CD4-positive, alpha-beta memory T cell (primary cell): ENCODE measurements around the gene SCGB1C1. TPM values are rescaled to one million over a fixed set of nuclear protein-coding genes. Genes with fewer than 3 reads are reported as not detected.
A peak's percentile ranks its signal among the peaks of the same experiment; 100 is the strongest.

ENCODE experiments used
- CTCF ChIA-PET: fragments of 350-600 bp; sonication (Branson Sonifier 250); formaldehyde crosslinking; loops from one replicate; lab custom pipeline; 2021; ENCODE audit warnings: inconsistent platforms; ENCODE audit not compliant: partially characterized antibody; lab: Charles Lee
- POLR2A ChIA-PET: fragments of 350-600 bp; sonication (Branson Sonifier 250); formaldehyde crosslinking; loops from one replicate; lab custom pipeline; 2021; ENCODE audit not compliant: partially characterized antibody; lab: Charles Lee
- DNase-seq, 5 donors: peaks; one replicate each; pipeline versions ENCODE4 v3.0.0 to v3.0.0-alpha.2; 2020 to 2022; ENCODE audit warnings: mixed read lengths in 1 of 5
- H3K27ac ChIP-seq: one replicate; pipeline ENCODE4 v1.7.0; 2013; ENCODE audit warnings: low read depth, low read length
- H3K27me3 ChIP-seq: 2 replicates; pipeline ENCODE4 v1.7.0; 2013; ENCODE audit warnings: mild to moderate bottlenecking, low read length, moderate library complexity; ENCODE audit not compliant: insufficient read depth
- H3K36me3 ChIP-seq: 2 replicates; pipeline ENCODE4 v1.7.0; 2013; ENCODE audit warnings: mild to moderate bottlenecking, low read length, moderate library complexity; ENCODE audit not compliant: insufficient read depth
- H3K4me1 ChIP-seq: 2 replicates; pipeline ENCODE4 v1.7.0; 2013; ENCODE audit warnings: mild to moderate bottlenecking, low read length, moderate library complexity; ENCODE audit not compliant: insufficient read depth
- H3K4me3 ChIP-seq, 2 donors: one replicate each; pipeline ENCODE4 v1.7.0; 2013; ENCODE audit warnings: low read length in 2 of 2, mild to moderate bottlenecking in 1 of 2
- H3K9me3 ChIP-seq, 2 donors: one replicate each; pipeline ENCODE4 v1.7.0; 2013; ENCODE audit warnings: low read length in 2 of 2, control low read depth in 1 of 2; ENCODE audit not compliant: control insufficient read depth in 1 of 2
- H3K27ac Mint-ChIP-seq, 7 donors: one replicate each; pipeline ENCODE4 v1.8.0; 2020 to 2021; ENCODE audit warnings: mixed read lengths in 7 of 7, mild to moderate bottlenecking in 6 of 7, inconsistent platforms in 3 of 7, moderate library complexity in 3 of 7
- H3K27me3 Mint-ChIP-seq, 2 donors: one replicate each; pipeline ENCODE4 v1.8.0; 2020 to 2021; ENCODE audit warnings: mixed read lengths in 2 of 2
- H3K36me3 Mint-ChIP-seq, 2 donors: one replicate each; pipeline ENCODE4 v1.8.0; 2020 to 2021; ENCODE audit warnings: mixed read lengths in 2 of 2, inconsistent platforms in 1 of 2, mild to moderate bottlenecking in 1 of 2
- H3K4me1 Mint-ChIP-seq, 4 donors: one replicate each; pipeline ENCODE4 v1.8.0; 2020 to 2021; ENCODE audit warnings: mixed read lengths in 4 of 4, mild to moderate bottlenecking in 1 of 4
- H3K4me3 Mint-ChIP-seq, 8 donors: one replicate each; pipeline ENCODE4 v1.8.0; 2020 to 2021; ENCODE audit warnings: mixed read lengths in 8 of 8, mild to moderate bottlenecking in 7 of 8, moderate library complexity in 6 of 8, inconsistent platforms in 3 of 8
- H3K9me3 Mint-ChIP-seq, 8 donors: one replicate each; pipeline ENCODE4 v1.8.0; 2020 to 2021; ENCODE audit warnings: mixed read lengths in 8 of 8, mild to moderate bottlenecking in 5 of 8, inconsistent platforms in 3 of 8, moderate library complexity in 1 of 8
- intact Hi-C: fragments of 100-400 bp; cut with micrococcal nuclease; formaldehyde crosslinking; loops from one replicate; pipeline ENCODE4 v1.15.1; 2023
- polyA plus RNA-seq, 2 donors: library from polyadenylated mRNA; unstranded; fragments of 300-500 nt; fragmentation: Illumina TruSeq; gene quantifications; one replicate each; pipeline ENCODE4 v1.2.3, GENCODE V29; 2021
- total RNA-seq, 2 experiments: library from RNA; stranded (reverse); gene quantifications; one replicate each; pipeline ENCODE4 v1.2.3, GENCODE V29; 2021

Gene SCGB1C1
- total and polyA plus RNA-seq, 4 experiments from 2014 or later: not detected

DNA sequence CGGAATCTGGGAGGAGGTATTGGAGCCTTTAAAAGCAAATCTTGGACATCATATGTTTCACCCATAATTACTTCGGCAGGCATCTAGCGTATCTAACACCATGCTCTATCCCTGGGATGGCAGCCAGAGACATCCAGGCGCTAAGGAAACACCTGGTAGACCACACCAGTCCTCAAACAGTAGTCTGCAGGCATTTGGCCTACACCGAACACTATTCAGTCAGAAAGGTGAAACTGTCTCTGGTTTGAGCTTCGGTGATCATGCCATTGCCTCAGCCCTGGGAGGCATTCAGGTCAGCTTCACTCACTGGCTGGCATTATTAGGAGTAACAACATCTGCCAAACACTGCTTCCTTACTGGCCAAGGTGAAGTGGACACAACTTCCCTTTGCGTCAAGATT is 31.5 kb downstream of the SCGB1C1 start:
- no peaks in the 10 kb centered on the region for H3K9me3 ChIP-seq
- no peak overlapping the region for H3K27ac ChIP-seq
- Mint-ChIP-seq H3K27ac (no peak overlapping the region), H3K27me3 (no peaks in the 10 kb centered on the region), H3K36me3 (peaks cover 22% of the 10 kb centered on the region in 2 donors), H3K9me3 (peaks cover 0 to 1% (median 0%) of the 10 kb centered on the region in 8 donors), H3K4me3 (no peak overlapping the region), H3K4me1 (peaks cover 0 to 10% (median 6%) of the 10 kb centered on the region in 4 donors)
- H3K27me3 ChIP-seq: no peaks in the 10 kb centered on the region
- no peaks in the 10 kb centered on the region for H3K4me1 ChIP-seq
- no peak overlapping the region for H3K4me3 ChIP-seq
- POLR2A ChIA-PET: interaction anchor here (1.1 to 2.8 kb wide), 2 partner anchors 9 to 16 kb away, joined by 5 to 9 read pairs; no protein-coding TSS in a partner anchor
- peaks cover 4% of the 10 kb centered on the region for H3K36me3 ChIP-seq
- intact Hi-C loops: no loop called here
- DNase-seq: no peak
- CTCF ChIA-PET: interaction anchor here (1.2 kb wide), 1 partner anchor 26 kb away, joined by 3 read pairs; no protein-coding TSS in a partner anchor

DNA sequence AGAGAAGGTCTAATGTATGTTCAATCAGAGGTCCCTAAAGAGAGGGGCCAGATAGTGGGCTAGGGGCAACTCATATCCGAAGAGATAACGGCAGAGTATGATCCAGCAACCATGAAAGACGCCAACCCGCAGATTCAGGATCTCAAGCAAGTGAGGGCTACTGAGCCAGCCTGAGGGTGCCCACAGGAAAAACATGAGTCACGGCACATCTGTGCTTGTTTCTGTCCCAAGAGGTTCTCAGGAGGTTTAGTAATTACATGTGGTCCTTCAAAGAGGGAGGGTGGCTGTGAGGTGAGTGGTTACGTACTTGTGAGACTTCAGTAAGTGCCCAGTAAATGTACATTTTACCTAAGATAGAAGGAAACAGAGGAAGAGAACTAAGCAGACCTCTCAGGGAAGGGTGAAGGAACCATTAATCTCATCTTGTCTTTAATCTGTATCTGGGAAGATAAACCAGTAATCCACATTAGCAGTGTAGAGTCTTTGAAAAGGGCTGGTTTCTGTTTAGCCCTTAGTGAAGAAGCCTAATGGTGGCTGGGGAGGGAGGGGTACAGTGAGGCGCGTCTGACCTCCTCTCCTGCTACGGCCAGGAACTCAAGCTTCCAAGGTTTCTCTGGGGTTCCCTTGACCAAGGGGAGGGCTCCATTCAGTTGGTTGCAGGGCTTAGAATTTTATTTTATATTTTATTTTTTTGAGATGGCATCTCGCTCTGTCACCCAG is 33.0 kb downstream of the SCGB1C1 start:
- peaks cover 0 to 13% (median 6%) of the 10 kb centered on the region in 4 donors for H3K4me1 Mint-ChIP-seq

DNA sequence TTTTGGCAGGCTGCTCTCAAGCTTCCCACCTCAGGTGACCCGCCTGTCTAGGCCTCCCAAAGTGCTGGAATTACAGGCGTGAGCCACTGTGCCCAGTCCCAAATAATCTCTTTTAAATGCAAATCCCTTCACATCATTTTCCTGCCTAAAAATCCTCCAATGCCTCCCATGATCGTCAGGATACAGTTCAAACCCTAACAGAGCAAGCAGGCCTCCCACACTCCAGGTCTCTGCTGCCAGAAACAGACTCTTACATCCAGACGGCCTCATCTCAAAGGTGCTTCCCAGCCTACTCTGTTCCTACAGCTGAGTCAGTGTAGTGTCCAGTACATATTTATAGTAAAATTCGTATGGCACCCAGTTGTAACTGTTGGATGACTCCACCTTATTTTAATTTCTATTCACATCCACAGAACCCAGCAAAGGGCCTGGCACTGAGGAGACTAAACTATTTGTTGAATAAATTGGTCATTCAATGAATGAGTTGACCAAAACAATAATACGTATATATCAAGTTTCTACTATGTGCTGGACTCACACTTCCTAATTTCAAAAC is 35.0 kb downstream of the SCGB1C1 start:
- no peak overlapping the region for H3K27ac ChIP-seq
- no peaks in the 10 kb centered on the region for H3K9me3 Mint-ChIP-seq
- H3K4me1 ChIP-seq: no peaks in the 10 kb centered on the region
- no peaks in the 10 kb centered on the region for H3K9me3 ChIP-seq
- H3K36me3 ChIP-seq: peaks cover 4% of the 10 kb centered on the region
- CTCF ChIA-PET: no interaction called here
- peak overlapping the region in 2 of 7 donors; percentile 43 to 47 for H3K27ac Mint-ChIP-seq
- POLR2A ChIA-PET: interaction anchor here (1.0 to 1.7 kb wide), 3 partner anchors 18 to 21 kb away, joined by 3 to 5 read pairs (median 4); partner anchors contain the start of genes BET1L and RIC8A
- H3K4me3 ChIP-seq: no peak overlapping the region
- no peaks in the 10 kb centered on the region for H3K27me3 Mint-ChIP-seq
- intact Hi-C loops: no loop called here
- H3K4me1 Mint-ChIP-seq: peaks cover 0 to 11% (median 7%) of the 10 kb centered on the region in 4 donors
- H3K36me3 Mint-ChIP-seq: peaks cover 14 to 17% of the 10 kb centered on the region in 2 donors
- H3K27me3 ChIP-seq: no peaks in the 10 kb centered on the region
- H3K4me3 Mint-ChIP-seq: no peak overlapping the region
- DNase-seq: no peak

More for the DNA sequence above, 33.0 kb downstream of the SCGB1C1 start:
- POLR2A ChIA-PET: no interaction called here
- H3K36me3 ChIP-seq: peaks cover 4% of the 10 kb centered on the region
- no peaks in the 10 kb centered on the region for H3K27me3 Mint-ChIP-seq
- CTCF ChIA-PET: no interaction called here
- DNase-seq: no peak
- no peaks in the 10 kb centered on the region for H3K9me3 ChIP-seq
- H3K27ac ChIP-seq: no peak overlapping the region
- H3K27ac Mint-ChIP-seq: peak overlapping the region in 3 of 7 donors; percentile 43 to 84 (median 44)
- no peak overlapping the region for H3K4me3 ChIP-seq
- no peaks in the 10 kb centered on the region for H3K4me1 ChIP-seq
- H3K27me3 ChIP-seq: no peaks in the 10 kb centered on the region
- H3K4me3 Mint-ChIP-seq: no peak overlapping the region
- peaks cover 20 to 23% of the 10 kb centered on the region in 2 donors for H3K36me3 Mint-ChIP-seq
- intact Hi-C loops: no loop called here
- peaks cover 0 to 1% (median 0%) of the 10 kb centered on the region in 8 donors for H3K9me3 Mint-ChIP-seq

DNA sequence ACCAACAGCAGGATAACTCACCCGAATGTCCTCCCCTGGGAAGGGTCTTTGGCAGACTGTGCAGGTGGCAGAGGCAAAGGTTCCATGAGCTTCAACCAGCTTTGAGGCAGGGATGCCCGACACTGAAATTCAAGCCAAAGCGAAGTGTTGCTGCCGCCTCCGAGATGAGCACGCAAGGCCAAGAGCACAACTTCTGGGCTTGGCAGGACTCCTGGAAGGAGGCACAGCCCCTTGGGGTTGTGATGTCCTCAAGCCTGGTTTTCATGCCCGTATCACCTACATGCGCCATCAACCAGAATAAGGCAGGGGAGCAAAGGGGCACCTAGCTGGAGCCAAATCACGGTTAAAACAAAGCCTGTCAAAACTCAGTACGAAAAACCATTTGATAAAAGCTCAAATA is 37.6 kb downstream of the SCGB1C1 start:
- H3K9me3 ChIP-seq: no peaks in the 10 kb centered on the region
- Mint-ChIP-seq H3K27me3 (no peaks in the 10 kb centered on the region), H3K4me3 (no peak overlapping the region), H3K4me1 (peaks cover 7 to 19% (median 12%) of the 10 kb centered on the region in 4 donors), H3K36me3 (peaks cover 10 to 16% of the 10 kb centered on the region in 2 donors), H3K9me3 (no peaks in the 10 kb centered on the region), H3K27ac (peak overlapping the region in 2 of 7 donors; percentile 41 to 63)
- ChIA-PET POLR2A (no interaction called here), CTCF (interaction anchor here (0.6 to 1.6 kb wide), 3 partner anchors 14 to 133 kb away, joined by 3 to 4 read pairs (median 3); no protein-coding TSS in a partner anchor)
- H3K4me1 ChIP-seq: peaks cover 4% of the 10 kb centered on the region
- intact Hi-C loops: no loop called here
- no peak for DNase-seq
- H3K27ac ChIP-seq: no peak overlapping the region
- H3K27me3 ChIP-seq: no peaks in the 10 kb centered on the region
- no peak overlapping the region for H3K4me3 ChIP-seq
- no peaks in the 10 kb centered on the region for H3K36me3 ChIP-seq

DNA sequence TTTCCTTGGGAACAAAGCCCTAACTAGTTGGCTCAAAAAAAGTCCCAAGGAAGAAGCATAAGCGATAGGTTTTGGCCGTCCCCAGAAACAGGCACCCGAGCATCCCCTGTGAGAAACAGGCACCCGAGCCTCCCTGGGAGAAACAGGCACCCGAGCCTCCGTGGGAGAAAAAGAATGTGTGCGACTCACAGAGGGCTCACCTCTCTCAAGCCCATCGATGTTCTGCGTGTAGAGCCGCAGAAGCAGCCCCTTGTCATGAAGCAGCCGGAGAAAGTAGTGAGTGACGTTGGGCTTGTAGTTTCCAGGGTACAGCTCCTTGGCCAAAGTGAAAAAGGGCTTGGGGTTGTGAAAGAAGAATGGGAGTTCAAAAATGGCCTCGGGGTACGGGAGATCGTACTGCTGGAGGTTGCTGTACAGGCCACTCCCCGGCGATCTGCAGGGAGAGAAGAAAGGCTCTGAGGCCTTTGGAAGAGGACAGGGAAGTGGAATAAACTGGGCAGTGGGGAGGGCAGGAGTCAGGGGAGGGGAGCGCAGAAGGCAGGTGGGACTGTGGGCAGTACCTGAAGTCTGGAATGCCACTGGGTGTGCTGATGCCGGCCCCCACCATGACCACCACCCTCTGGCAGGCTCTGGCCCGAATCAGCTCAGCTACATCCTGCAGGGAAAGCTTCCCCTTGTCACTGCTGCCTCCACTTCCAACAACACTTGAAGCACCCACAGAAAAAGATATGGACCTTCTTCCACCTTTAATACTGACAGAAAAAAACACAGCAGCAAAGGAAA is 40.1 kb downstream of the SCGB1C1 start:
- CTCF ChIA-PET: interaction anchor here (1.5 kb wide), 1 partner anchor 217 kb away, joined by 3 read pairs; the partner anchor contains the start of gene PTDSS2
- Mint-ChIP-seq H3K36me3 (peaks cover 3 to 27% of the 10 kb centered on the region in 2 donors), H3K4me1 (peaks cover 14 to 36% (median 24%) of the 10 kb centered on the region in 4 donors), H3K9me3 (no peaks in the 10 kb centered on the region), H3K27ac (peak overlapping the region; percentile 9 to 83 (median 27)), H3K4me3 (peak overlapping the region in 1 of 8 donors; percentile 54), H3K27me3 (no peaks in the 10 kb centered on the region)
- peaks cover 17% of the 10 kb centered on the region for H3K4me1 ChIP-seq
- no peak overlapping the region for H3K27ac ChIP-seq
- no peaks in the 10 kb centered on the region for H3K27me3 ChIP-seq
- POLR2A ChIA-PET: interaction anchor here (4.8 to 10.9 kb wide), 2 partner anchors 26 to 47 kb away, joined by 29 to 144 read pairs; partner anchors contain the start of genes BET1L, NLRP6 and RIC8A
- no peaks in the 10 kb centered on the region for H3K36me3 ChIP-seq
- H3K9me3 ChIP-seq: no peaks in the 10 kb centered on the region
- H3K4me3 ChIP-seq: no peak overlapping the region
- intact Hi-C loops: no loop called here
- no peak for DNase-seq

DNA sequence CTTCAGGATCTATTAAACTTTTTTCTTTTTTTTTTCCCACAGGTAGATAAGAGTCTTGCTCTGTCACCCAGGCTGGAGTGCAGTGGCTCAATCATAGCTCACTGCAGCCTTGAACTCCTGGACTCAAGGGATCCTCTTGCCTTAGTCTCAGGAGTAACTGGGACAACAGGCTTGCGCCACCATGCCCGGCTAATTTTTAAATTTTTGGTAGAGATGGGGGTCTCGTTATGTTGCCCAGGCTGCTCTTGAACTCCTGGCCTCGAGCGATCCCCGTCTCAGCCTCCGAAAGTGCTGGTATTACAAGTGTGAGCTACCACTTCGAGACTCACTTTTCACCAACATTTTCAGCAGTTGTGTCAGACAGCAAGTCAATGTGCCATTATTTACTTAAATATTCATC is 42.3 kb downstream of the SCGB1C1 start:
- POLR2A ChIA-PET: interaction anchor here (0.7 to 10.9 kb wide), 8 partner anchors 16 to 207 kb away, joined by 3 to 144 read pairs (median 14); partner anchors contain the start of genes BET1L, NLRP6, PGGHG and RIC8A
- Mint-ChIP-seq H3K9me3 (no peaks in the 10 kb centered on the region), H3K4me1 (peaks cover 21 to 50% (median 36%) of the 10 kb centered on the region in 4 donors), H3K27me3 (no peaks in the 10 kb centered on the region), H3K4me3 (peak overlapping the region; percentile 83 to 99 (median 89)), H3K36me3 (peaks cover 4 to 33% of the 10 kb centered on the region in 2 donors), H3K27ac (peak overlapping the region; percentile 88 to 97 (median 96))
- DNase-seq: no peak
- intact Hi-C loops: loop anchor here (5.0 kb wide), 1 partner anchor 52 kb away; the partner anchor contains the start of gene PGGHG
- Histone ChIP-seq H3K27ac (peak overlapping the region; percentile 100), H3K4me3 (peak overlapping the region in 1 of 2 donors; percentile 61), H3K36me3 (peaks cover 8% of the 10 kb centered on the region), H3K9me3 (no peaks in the 10 kb centered on the region), H3K27me3 (no peaks in the 10 kb centered on the region), H3K4me1 (peaks cover 22% of the 10 kb centered on the region)
- CTCF ChIA-PET: interaction anchor here (1.1 to 1.4 kb wide), 3 partner anchors 16 to 216 kb away, joined by 3 to 4 read pairs (median 4); no protein-coding TSS in a partner anchor
